Hindlimb muscle (tissue), 1 donor: ENCODE results near the gene CCL14. TPM values are rescaled to one million over a fixed set of nuclear protein-coding genes. Genes with fewer than 3 reads are reported as not detected.

Experiments
- DNase-seq: peaks from one replicate; pipeline ENCODE4 v3.0.0-alpha.2; 2013
- polyA plus RNA-seq: library from polyadenylated mRNA; unstranded; fragments of 120-200 nt; gene quantifications from one replicate; pipeline ENCODE4 v1.2.1, GENCODE V29; 2013; ENCODE audit not compliant: insufficient read length

CCL14 gene
- polyA plus RNA-seq, 1 donor, result 40.4 TPM

- no peak for DNase-seq
These were observed 1.6 kb upstream of the CCL14 start for GRCh38 chr17:35988164-35988563.

- no peak for DNase-seq
These were observed 2.4 kb downstream of the CCL14 start for GRCh38 chr17:35984140-35984539.

- DNase-seq, result no peak
These were observed 3.9 kb downstream of the CCL14 start for GRCh38 chr17:35982409-35983191.

- no peak for DNase-seq
These were observed 4.6 kb downstream of the CCL14 start for GRCh38 chr17:35981908-35982330.

- DNase-seq, result no peak
These were observed 5.3 kb downstream of the CCL14 start, which contains the start of gene CCL16 for GRCh38 chr17:35981246-35981645. Gene CCL16, minus strand, starts transcription at chr17:35981497. Its CDS starts 77 bp downstream, at chr17:35981420.

GRCh38 chr17:35978346-35978745 is 8.2 kb downstream of the CCL14 start:
- DNase-seq, result no peak

GRCh38 chr17:35977509-35977908 is 9.0 kb downstream of the CCL14 start:
- no peak for DNase-seq

- no peak for DNase-seq
These were observed 12.9 kb downstream of the CCL14 start for GRCh38 chr17:35973333-35974260.

GRCh38 chr17:35972945-35973332 is 13.6 kb downstream of the CCL14 start:
- no peak for DNase-seq

- no peak for DNase-seq
These were observed 14.0 kb downstream of the CCL14 start for GRCh38 chr17:35972535-35972934.

GRCh38 chr17:35972066-35972465 is 14.5 kb downstream of the CCL14 start:
- no peak for DNase-seq

GRCh38 chr17:35969558-35970380 is 16.8 kb downstream of the CCL14 start:
- DNase-seq, result peak; percentile 82

GRCh38 chr17:35968520-35969054 is 17.9 kb downstream of the CCL14 start:
- no peak for DNase-seq

GRCh38 chr17:35965272-35965671 is 21.3 kb downstream of the CCL14 start:
- no peak for DNase-seq

- no peak for DNase-seq
These were observed 22.9 kb downstream of the CCL14 start for GRCh38 chr17:35963663-35964062.

- no peak for DNase-seq
These were observed 32.8 kb downstream of the CCL14 start for GRCh38 chr17:35953720-35954119.

- no peak for DNase-seq
These were observed 37.1 kb downstream of the CCL14 start for GRCh38 chr17:35949401-35949800.

GRCh38 chr17:35948092-35948491 is 38.4 kb downstream of the CCL14 start:
- DNase-seq, result no peak

- DNase-seq, result no peak
These were observed 39.4 kb downstream of the CCL14 start for GRCh38 chr17:35947156-35947585.

- DNase-seq, result no peak
These were observed 42.4 kb downstream of the CCL14 start for GRCh38 chr17:35944151-35944550.

- no peak for DNase-seq
These were observed 43.0 kb downstream of the CCL14 start, which contains the start of gene LYZL6 for GRCh38 chr17:35943537-35943936. Gene LYZL6, minus strand, starts transcription at chr17:35943713. Its CDS starts 4,357 bp downstream, at chr17:35939356.

GRCh38 chr17:35942588-35943186 is 43.8 kb downstream of the CCL14 start:
- no peak for DNase-seq
